Measurements from ENCODE around the gene CCNI2.

The CCNI2 gene

DNA sequence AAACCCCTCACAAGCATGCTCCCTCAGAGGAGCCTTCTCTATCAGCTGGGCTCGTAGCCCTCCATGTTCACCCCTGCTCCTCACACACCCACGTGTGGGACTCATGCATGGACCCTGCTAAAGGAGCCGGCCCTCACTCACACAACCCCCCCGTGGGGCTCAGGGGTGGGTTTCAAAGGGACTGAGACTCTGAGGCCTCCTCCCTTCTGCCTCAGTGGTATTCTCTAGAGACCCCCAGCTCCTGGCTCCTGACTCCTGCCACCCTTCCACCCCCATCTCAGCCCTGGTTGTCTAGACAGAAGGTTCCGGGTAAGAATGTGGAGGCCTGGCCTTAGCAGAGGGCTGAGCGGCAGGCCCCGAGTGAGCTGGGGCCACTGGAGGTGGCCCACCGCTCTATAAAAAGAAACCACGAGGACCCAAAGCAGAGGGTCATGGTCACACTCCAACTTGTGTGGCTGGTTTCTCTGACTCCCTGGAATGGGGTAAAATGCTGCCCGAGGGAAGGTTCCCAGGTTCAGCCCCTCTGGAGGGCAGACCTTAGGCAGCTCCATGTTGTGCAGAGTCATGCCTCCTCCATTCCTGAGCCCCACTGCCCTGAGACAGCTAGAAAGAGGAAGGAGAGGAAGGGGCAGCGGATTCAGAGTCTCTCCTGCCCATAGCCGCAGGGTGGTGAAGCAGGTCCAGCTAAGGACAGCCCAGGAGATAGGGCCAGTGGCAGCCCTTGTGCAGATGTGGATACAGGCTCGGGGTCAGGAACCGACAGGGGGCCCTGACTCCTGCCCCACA lies 19.0 kb downstream of the CCNI2 start:
- no peaks in the 10 kb centered on the region for H3K27me3 Mint-ChIP-seq
- H3K4me3 Mint-ChIP-seq = no peak overlapping the region
- DNase-seq (ENCODE audit: low spot score in 2 of 2) = no peak
- no peaks in the 10 kb centered on the region for H3K4me1 Mint-ChIP-seq
- no peak overlapping the region for H3K27ac Mint-ChIP-seq
- H3K9me3 Mint-ChIP-seq = no peaks in the 10 kb centered on the region
- no peak for ATAC-seq (ENCODE audit: low read depth)
- no peaks in the 10 kb centered on the region for H3K36me3 Mint-ChIP-seq

DNA sequence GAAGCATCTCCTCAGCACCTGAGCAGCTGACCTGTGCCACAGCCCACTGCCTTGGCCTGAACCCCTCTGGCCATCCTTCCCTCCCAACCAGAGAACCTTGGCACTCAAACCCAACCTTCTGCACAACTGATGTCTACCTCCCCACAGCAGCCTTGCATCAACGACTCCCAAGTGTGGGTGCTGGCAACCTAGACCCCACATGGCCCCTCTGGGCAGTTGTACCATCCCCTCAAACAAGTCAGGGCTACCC lies 19.5 kb downstream of the CCNI2 start:
- Mint-ChIP-seq H3K4me1 (no peaks in the 10 kb centered on the region), H3K27me3 (no peaks in the 10 kb centered on the region), H3K9me3 (no peaks in the 10 kb centered on the region), H3K4me3 (no peak overlapping the region), H3K36me3 (no peaks in the 10 kb centered on the region), H3K27ac (no peak overlapping the region)
- ATAC-seq (ENCODE audit: low read depth) (no peak), DNase-seq (ENCODE audit: low spot score in 2 of 2) (no peak)

DNA sequence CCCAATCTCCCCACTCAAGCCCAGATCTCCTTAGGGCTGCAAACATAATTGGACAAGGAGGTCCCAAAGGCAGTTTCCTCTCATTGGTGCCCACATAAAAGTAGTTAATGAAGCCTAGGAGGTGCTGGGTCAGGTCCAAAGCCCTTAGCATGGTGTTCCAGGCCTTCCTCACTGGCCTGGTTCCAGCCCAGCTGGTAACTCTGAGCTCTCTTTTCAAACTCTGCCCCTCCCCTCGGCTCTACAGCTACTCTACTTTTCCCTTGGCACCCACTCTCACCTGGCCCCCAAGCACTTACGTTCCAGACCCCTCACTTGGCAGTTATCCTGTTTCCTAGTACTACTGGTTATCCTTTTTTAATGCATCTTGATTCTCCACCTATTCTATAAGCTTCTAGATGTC lies 19.9 kb downstream of the CCNI2 start:
- no peaks in the 10 kb centered on the region for H3K36me3 Mint-ChIP-seq
- H3K4me1 Mint-ChIP-seq = no peaks in the 10 kb centered on the region
- H3K9me3 Mint-ChIP-seq = no peaks in the 10 kb centered on the region
- H3K27ac Mint-ChIP-seq = no peak overlapping the region
- ATAC-seq (ENCODE audit: low read depth) (no peak), DNase-seq (ENCODE audit: low spot score in 2 of 2) (no peak)
- H3K27me3 Mint-ChIP-seq = no peaks in the 10 kb centered on the region
- H3K4me3 Mint-ChIP-seq = no peak overlapping the region

DNA sequence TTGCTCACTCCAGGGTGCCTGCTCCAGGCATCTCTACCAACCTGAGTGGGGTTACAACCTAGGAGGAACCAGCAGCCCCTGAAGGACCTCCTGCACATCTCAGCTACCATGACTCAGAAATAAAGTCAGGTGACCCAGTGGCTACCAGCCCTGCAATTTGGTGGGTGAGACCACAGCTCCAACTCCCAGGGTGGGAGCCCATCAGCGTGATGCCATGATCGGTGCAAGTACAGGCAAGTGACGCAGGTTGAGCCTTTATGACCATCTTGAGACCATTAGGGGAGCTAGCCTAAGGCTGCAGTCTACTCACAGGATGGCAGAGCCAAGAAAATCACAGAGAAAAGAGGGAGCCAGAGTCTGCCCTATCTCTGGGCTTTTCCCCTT lies 21.3 kb downstream of the CCNI2 start:
- Mint-ChIP-seq H3K27ac (no peak overlapping the region), H3K36me3 (no peaks in the 10 kb centered on the region), H3K4me3 (no peak overlapping the region), H3K4me1 (no peaks in the 10 kb centered on the region), H3K27me3 (no peaks in the 10 kb centered on the region), H3K9me3 (no peaks in the 10 kb centered on the region)
- DNase-seq (ENCODE audit: low spot score in 2 of 2) = no peak
- ATAC-seq (ENCODE audit: low read depth) = no peak

DNA sequence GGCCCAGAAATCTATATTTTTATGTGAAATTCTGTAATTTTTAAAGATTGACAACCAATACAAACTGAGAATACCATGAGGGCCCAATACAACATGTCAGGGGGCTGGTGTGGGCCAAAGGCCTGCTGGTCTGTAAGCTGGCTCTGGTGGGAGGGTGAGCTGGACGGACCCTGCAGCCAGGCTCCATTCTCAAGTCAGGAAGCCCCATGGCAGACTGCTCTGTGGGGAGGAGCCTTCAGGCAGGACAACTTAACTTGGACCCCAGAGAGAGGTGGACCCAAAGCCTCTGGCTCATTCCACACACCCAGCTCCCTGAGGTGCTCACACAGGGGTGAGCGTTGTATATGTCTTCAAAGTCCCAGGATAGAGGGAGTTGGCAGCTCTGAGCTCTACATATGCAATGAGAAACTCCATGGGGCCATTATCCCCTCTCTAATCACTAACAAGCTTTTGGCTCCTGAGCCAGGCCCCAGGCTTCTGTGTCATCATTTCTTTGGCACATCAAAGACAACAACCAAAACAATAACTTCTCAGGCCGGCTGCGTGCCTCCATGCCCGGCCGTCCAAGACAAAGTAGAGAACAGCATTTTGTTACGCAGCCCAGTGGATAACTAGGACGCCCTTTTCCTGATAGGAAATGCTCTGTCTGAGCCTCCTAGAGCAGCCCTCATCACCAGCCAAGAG lies 23.4 kb downstream of the CCNI2 start:
- no peaks in the 10 kb centered on the region for H3K27me3 Mint-ChIP-seq
- H3K27ac Mint-ChIP-seq = no peak overlapping the region
- H3K9me3 Mint-ChIP-seq = no peaks in the 10 kb centered on the region
- ATAC-seq (ENCODE audit: low read depth) (no peak), DNase-seq (ENCODE audit: low spot score in 2 of 2) (no peak)
- H3K4me1 Mint-ChIP-seq = no peaks in the 10 kb centered on the region
- no peaks in the 10 kb centered on the region for H3K36me3 Mint-ChIP-seq
- H3K4me3 Mint-ChIP-seq = no peak overlapping the region

DNA sequence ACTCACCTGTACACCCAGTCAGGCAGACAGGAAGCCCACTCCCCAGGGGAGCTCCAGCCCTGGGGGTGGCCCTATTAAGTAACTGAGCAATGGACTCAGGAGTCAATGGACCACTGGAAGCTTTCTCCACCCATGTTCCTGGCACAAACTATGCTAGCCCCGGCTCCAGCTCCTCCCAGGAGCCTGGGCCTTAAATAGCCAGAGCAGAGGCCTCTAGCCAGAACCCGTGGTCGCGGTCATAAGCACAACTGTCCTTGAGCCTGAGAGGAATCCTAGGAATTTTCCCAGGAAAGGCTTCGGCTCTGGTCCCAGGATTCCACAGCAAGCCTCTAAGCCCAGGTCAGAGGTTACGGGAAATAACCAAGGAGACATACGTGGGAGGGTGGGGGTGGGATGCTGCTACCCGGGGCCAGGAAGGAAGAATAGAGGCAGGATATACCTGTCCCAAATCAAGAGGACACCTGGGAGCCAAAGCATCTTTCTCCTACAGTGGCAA lies 24.3 kb downstream of the CCNI2 start:
- DNase-seq (ENCODE audit: low spot score in 2 of 2) (no peak), ATAC-seq (ENCODE audit: low read depth) (no peak)
- no peak overlapping the region for H3K4me3 Mint-ChIP-seq
- H3K27me3 Mint-ChIP-seq = no peaks in the 10 kb centered on the region
- no peaks in the 10 kb centered on the region for H3K4me1 Mint-ChIP-seq
- H3K9me3 Mint-ChIP-seq = no peaks in the 10 kb centered on the region
- H3K27ac Mint-ChIP-seq = no peak overlapping the region
- H3K36me3 Mint-ChIP-seq = no peaks in the 10 kb centered on the region

DNA sequence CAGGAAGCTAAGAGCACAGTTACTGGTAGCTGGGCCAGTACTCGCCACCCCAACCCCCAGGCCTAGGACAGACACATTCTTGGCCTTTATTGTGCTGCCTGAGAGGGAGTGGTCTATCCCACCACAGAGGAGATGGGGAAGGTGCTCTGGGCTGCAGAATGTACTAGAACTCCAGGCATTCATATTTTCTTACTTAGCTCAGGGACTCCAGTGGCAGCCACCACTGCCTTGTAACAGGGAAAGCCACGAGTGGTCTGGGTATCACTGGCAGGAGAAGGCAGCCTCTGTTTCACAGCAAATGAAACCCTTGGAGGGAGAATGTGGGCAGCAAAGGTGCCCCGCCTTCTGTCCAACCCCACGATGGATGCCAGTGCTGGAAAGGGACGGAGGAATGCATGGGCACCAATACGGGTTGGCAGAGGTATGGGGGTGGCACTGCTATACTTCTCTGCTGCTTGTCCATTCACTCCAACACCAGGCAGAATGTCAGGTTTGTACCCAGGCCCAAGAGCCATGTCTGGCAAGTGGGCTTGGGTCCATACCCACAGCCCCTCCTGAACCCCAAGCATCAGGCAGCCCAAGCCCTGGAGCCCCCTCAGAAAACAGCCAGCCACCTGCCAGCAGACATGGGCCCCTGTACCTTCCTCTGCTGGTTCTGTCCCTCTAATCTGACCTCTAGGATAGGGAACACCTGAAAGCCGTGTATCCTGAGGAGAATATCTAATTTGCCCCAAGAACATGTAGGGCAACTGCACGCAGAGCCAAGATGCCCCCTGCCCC lies 25.3 kb downstream of the CCNI2 start:
- Mint-ChIP-seq H3K36me3 (no peaks in the 10 kb centered on the region), H3K9me3 (no peaks in the 10 kb centered on the region), H3K27ac (no peak overlapping the region), H3K4me1 (no peaks in the 10 kb centered on the region), H3K27me3 (no peaks in the 10 kb centered on the region), H3K4me3 (no peak overlapping the region)
- no peak for ATAC-seq (ENCODE audit: low read depth)
- DNase-seq (ENCODE audit: low spot score in 2 of 2) = no peak

DNA sequence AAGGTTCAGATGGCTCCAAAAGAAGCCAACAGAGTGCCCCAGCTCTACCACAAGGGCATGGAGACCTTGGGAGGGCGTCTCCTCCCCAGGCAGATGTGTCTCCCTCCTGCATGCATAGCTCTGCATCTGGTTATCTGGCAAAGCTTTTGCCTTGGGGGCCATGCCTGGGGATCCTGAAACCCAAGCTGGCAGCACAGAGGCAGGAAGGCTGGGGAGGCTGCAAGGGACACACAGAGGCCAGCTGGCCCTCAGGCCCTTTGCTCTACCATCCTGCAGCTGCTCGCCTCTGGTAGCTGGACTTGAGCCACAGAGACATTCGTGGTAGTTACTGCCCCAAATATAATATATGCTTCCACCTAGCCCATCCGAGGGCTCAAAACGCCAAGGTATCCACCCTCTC lies 25.9 kb downstream of the CCNI2 start:
- no peak for ATAC-seq (ENCODE audit: low read depth)

DNA sequence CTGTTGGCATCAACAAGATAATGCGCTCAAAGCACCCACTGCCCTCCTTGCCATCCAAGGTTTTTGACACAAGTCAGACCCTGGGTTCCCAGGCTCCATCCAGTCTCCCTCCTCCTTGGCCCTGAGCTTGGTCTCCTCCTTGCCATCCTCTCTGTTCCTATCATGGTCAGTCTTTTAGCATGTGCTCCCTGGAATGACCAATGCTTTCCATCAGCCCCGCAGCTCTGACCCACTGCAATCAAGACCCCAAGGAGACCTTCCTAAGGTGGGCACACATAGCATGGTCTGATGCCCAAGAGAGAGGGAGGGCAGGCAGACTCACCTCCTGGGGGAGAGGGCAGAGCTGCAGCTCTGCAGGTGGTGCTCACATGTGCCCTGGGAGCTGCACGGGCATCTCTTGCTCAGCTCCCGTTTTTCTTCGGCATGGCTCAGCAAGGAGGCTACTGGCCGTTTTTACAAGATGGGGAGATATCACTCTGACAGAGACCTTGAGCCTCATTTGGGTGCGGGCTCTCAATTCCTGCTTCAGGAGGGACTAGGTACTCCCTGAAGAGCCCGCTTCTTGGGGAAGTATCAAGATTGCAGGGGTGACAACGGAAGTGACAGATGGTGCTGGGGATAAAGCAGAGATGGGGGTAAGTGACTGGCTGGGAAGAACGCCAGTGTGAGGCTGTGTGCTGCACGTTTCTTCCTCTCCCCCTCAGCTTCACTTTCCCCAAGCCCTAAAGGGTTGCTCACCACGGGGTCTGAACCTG lies 26.6 kb downstream of the CCNI2 start:
- no peaks in the 10 kb centered on the region for H3K36me3 Mint-ChIP-seq
- no peak for ATAC-seq (ENCODE audit: low read depth)
- no peaks in the 10 kb centered on the region for H3K9me3 Mint-ChIP-seq
- DNase-seq (ENCODE audit: low spot score in 2 of 2) = no peak
- H3K4me3 Mint-ChIP-seq = no peak overlapping the region
- peaks cover 8% of the 10 kb centered on the region for H3K4me1 Mint-ChIP-seq
- H3K27ac Mint-ChIP-seq = no peak overlapping the region
- H3K27me3 Mint-ChIP-seq = peaks cover 8% of the 10 kb centered on the region

More for the DNA sequence above, 25.9 kb downstream of the CCNI2 start:
- peaks cover 3% of the 10 kb centered on the region for H3K27me3 Mint-ChIP-seq
- H3K9me3 Mint-ChIP-seq = no peaks in the 10 kb centered on the region
- no peak overlapping the region for H3K4me3 Mint-ChIP-seq
- H3K27ac Mint-ChIP-seq = no peak overlapping the region
- no peak for DNase-seq (ENCODE audit: low spot score in 2 of 2)
- no peaks in the 10 kb centered on the region for H3K36me3 Mint-ChIP-seq
- peaks cover 4% of the 10 kb centered on the region for H3K4me1 Mint-ChIP-seq

DNA sequence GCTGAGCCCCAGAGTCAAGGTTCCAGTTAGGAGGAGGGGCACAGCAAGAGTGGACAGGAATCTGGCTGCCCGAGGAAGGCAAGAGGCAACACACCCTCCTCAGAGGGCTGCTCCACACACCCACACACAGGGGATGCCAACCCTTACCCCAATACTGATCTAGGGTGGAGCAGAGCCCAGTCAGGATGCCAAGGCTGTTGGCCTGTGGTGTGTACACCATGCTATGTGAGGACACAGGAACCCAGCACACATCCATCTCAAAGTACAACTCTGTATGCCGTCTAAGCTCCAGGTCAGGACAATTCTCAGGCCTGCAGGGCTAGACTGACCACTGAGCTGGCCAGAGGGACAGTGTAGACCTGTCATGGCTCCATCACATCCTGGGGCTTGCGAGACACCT lies 27.2 kb downstream of the CCNI2 start:
- ATAC-seq (ENCODE audit: low read depth) = no peak
- H3K4me3 Mint-ChIP-seq = no peak overlapping the region
- H3K4me1 Mint-ChIP-seq = peaks cover 8% of the 10 kb centered on the region
- H3K27me3 Mint-ChIP-seq = peaks cover 13% of the 10 kb centered on the region
- no peak overlapping the region for H3K27ac Mint-ChIP-seq
- no peaks in the 10 kb centered on the region for H3K9me3 Mint-ChIP-seq
- no peaks in the 10 kb centered on the region for H3K36me3 Mint-ChIP-seq
- no peak for DNase-seq (ENCODE audit: low spot score in 2 of 2)

DNA sequence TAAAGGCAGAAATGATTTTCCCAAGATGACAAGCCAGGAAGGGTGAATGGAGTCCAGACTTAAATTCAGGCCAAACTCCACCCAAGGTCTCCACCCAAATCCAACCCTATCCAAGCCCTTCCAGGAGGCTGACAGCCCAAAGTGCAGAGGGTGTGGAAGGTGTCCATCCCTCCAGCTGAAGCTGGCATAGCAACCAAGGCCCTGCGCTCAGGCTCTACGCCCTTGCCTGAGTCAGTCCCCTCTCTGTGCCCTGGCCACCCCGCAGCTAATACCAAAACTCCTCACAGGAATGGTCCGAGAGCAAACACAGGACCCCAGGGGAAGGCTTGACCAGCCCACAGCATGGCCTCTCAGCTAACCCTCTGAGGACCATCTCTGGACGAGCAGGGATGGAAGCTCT lies 27.7 kb downstream of the CCNI2 start:
- H3K4me1 Mint-ChIP-seq = peaks cover 8% of the 10 kb centered on the region
- ATAC-seq (ENCODE audit: low read depth) (no peak), DNase-seq (ENCODE audit: low spot score in 2 of 2) (no peak)
- no peaks in the 10 kb centered on the region for H3K9me3 Mint-ChIP-seq
- H3K36me3 Mint-ChIP-seq = no peaks in the 10 kb centered on the region
- H3K4me3 Mint-ChIP-seq = no peak overlapping the region
- H3K27me3 Mint-ChIP-seq = peaks cover 16% of the 10 kb centered on the region
- H3K27ac Mint-ChIP-seq = no peak overlapping the region

DNA sequence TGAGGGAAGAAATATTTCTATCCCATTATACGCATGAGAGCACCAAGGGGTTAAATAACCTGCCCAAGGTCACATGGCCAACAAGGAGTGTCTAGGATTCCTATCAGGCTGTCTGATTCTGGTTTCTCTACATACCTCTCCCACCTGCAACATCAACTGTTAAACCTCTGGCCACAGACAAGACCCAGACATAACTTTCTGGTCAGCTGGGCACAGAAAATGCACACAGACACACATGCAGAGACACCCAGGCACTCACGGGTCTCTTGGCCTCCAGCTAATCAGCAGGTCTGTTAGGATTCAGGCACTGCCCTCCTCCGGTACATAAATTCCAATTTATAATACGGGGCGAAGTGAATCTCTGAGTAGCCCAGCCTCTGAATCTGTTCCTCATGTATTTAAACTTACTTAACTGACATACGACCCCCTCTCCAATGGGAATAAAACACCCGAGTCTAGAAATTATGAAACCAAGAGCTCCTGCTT lies 28.3 kb downstream of the CCNI2 start:
- H3K4me1 Mint-ChIP-seq = peaks cover 8% of the 10 kb centered on the region
- H3K36me3 Mint-ChIP-seq = no peaks in the 10 kb centered on the region
- no peak overlapping the region for H3K27ac Mint-ChIP-seq
- H3K4me3 Mint-ChIP-seq = peak overlapping the region; percentile 25
- H3K27me3 Mint-ChIP-seq = peaks cover 17% of the 10 kb centered on the region
- ATAC-seq (ENCODE audit: low read depth) (no peak), DNase-seq (ENCODE audit: low spot score in 2 of 2) (no peak)
- no peaks in the 10 kb centered on the region for H3K9me3 Mint-ChIP-seq

DNA sequence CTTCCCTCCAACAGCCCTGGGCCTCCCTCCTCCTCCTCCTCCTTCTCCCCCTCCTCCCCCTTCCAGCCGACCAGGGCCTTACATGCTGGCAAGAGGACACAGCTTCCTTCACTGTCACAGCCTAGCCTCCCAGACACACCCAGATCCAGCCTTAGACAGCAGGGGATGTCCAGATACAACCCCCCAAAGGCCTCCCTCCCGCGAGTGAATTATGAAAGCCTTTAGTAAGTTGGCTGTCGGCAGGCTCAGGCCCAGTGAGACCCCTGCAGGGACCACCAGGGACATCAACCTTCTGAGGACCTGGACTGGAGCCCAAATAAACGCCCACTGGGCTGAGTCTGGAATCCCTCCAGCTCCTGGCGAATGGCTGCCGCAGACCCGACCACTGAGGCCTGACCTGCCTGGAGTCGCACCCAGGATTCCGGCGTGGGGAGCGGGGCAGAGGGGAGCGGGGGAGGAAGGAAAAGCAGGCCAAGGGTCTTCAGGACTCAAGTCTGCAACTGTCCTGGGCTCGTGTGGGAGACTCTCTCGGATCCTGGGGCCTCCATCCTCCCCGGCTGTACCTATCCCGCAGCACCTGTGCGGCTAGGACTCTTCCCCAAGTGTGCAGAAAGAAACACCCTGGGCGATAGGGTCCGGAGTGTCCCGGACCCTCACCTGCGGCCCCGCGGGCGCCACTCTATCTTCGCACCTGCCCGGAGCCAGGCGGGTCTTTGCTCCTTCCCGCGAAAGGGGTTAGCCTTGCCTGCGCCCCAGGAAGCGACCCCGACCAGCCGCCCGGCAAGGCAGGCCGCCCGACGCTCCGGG lies 29.1 kb downstream of the CCNI2 start:
- Mint-ChIP-seq H3K27me3 (peaks cover 17% of the 10 kb centered on the region), H3K9me3 (no peaks in the 10 kb centered on the region), H3K4me3 (peak overlapping the region; percentile 59), H3K4me1 (peaks cover 8% of the 10 kb centered on the region), H3K27ac (no peak overlapping the region), H3K36me3 (no peaks in the 10 kb centered on the region)
- DNase-seq (ENCODE audit: low spot score in 2 of 2) (peak; percentile 5 to 40), ATAC-seq (ENCODE audit: low read depth) (peak; percentile 28)
